CD8-positive, alpha-beta memory T cell (primary cell): ENCODE data around the gene CLPTM1L. TPM values are rescaled to one million over a fixed set of nuclear protein-coding genes. Genes with fewer than 3 reads are reported as not detected.
A peak's percentile ranks its signal among the peaks of the same experiment; 100 is the strongest.

ENCODE experiments used
- CTCF ChIA-PET: fragments of 350-600 bp; sonication (Branson Sonifier 250); formaldehyde crosslinking; loops from one replicate; lab custom pipeline; 2021; ENCODE audit warnings: antibody characterized with exemption; lab: Charles Lee
- POLR2A ChIA-PET: fragments of 350-600 bp; sonication (Branson Sonifier 250); formaldehyde crosslinking; loops from one replicate; lab custom pipeline; 2021; ENCODE audit warnings: antibody characterized with exemption; lab: Charles Lee
- DNase-seq, 5 donors: peaks; one replicate each; pipeline versions ENCODE4 v3.0.0 to v3.0.0-alpha.2; 2020 to 2022; ENCODE audit warnings: mixed read lengths in 1 of 5
- H3K27ac ChIP-seq: one replicate; pipeline ENCODE4 v1.7.0; 2013; ENCODE audit warnings: low read depth, mild to moderate bottlenecking, low read length, moderate library complexity
- H3K27me3 ChIP-seq: 2 replicates; pipeline ENCODE4 v1.7.0; 2013; ENCODE audit warnings: low read length, mild to moderate bottlenecking; ENCODE audit not compliant: insufficient read depth, poor library complexity, severe bottlenecking
- H3K36me3 ChIP-seq: 2 replicates; pipeline ENCODE4 v1.7.0; 2013; ENCODE audit warnings: mild to moderate bottlenecking, low read length, moderate library complexity; ENCODE audit not compliant: insufficient read depth
- H3K4me1 ChIP-seq: 2 replicates; pipeline ENCODE4 v1.7.0; 2013; ENCODE audit warnings: mild to moderate bottlenecking, low read length, moderate library complexity; ENCODE audit not compliant: insufficient read depth
- H3K4me3 ChIP-seq: 2 replicates; pipeline ENCODE4 v1.7.0; 2013; ENCODE audit warnings: mild to moderate bottlenecking, low read length
- H3K9me3 ChIP-seq: 2 replicates; pipeline ENCODE4 v1.7.0; 2013; ENCODE audit warnings: mild to moderate bottlenecking, low read length
- H3K27ac Mint-ChIP-seq, 8 donors: one replicate each; pipeline ENCODE4 v1.8.0; 2020 to 2021; ENCODE audit warnings: mixed read lengths in 8 of 8, mild to moderate bottlenecking in 6 of 8, inconsistent platforms in 3 of 8, moderate library complexity in 3 of 8
- H3K27me3 Mint-ChIP-seq, 2 donors: one replicate each; pipeline ENCODE4 v1.8.0; 2020 to 2021; ENCODE audit warnings: mixed read lengths in 2 of 2, mild to moderate bottlenecking in 1 of 2, moderate library complexity in 1 of 2
- H3K36me3 Mint-ChIP-seq, 3 donors: one replicate each; pipeline ENCODE4 v1.8.0; 2020 to 2021; ENCODE audit warnings: mixed read lengths in 3 of 3, inconsistent platforms in 1 of 3, mild to moderate bottlenecking in 1 of 3
- H3K4me1 Mint-ChIP-seq, 3 donors: one replicate each; pipeline ENCODE4 v1.8.0; 2020 to 2021; ENCODE audit warnings: mixed read lengths in 3 of 3, inconsistent platforms in 1 of 3, mild to moderate bottlenecking in 1 of 3
- H3K4me3 Mint-ChIP-seq, 7 donors: one replicate each; pipeline ENCODE4 v1.8.0; 2020 to 2021; ENCODE audit warnings: mixed read lengths in 7 of 7, mild to moderate bottlenecking in 6 of 7, moderate library complexity in 4 of 7, inconsistent platforms in 2 of 7
- H3K9me3 Mint-ChIP-seq, 5 donors: one replicate each; pipeline ENCODE4 v1.8.0; 2020 to 2022; ENCODE audit warnings: mixed read lengths in 5 of 5, mild to moderate bottlenecking in 3 of 5, moderate library complexity in 2 of 5, inconsistent platforms in 1 of 5
- polyA plus RNA-seq: library from polyadenylated mRNA; unstranded; fragments of 300-500 nt; fragmentation: Illumina TruSeq; gene quantifications from one replicate; pipeline ENCODE4 v1.2.3, GENCODE V29; 2021
- total RNA-seq, 2 experiments: library from RNA; stranded (reverse); gene quantifications; one replicate each; pipeline ENCODE4 v1.2.3, GENCODE V29; 2021

CLPTM1L gene
- total and polyA plus RNA-seq, 3 experiments from 2014 or later, result 68.1 to 110 (median 109) TPM

GRCh38 chr5:1324301-1324700, 20.6 kb downstream of the CLPTM1L start:
- Histone ChIP-seq H3K36me3 (peaks cover 10% of the 10 kb centered on the region), H3K9me3 (no peaks in the 10 kb centered on the region), H3K27ac (no peak overlapping the region), H3K4me1 (no peaks in the 10 kb centered on the region), H3K27me3 (no peaks in the 10 kb centered on the region), H3K4me3 (no peak overlapping the region)
- Mint-ChIP-seq H3K27me3 (no peaks in the 10 kb centered on the region), H3K36me3 (peaks cover 5 to 77% (median 16%) of the 10 kb centered on the region in 3 donors), H3K4me3 (no peak overlapping the region), H3K27ac (no peak overlapping the region), H3K9me3 (no peaks in the 10 kb centered on the region), H3K4me1 (peaks cover 6 to 15% (median 7%) of the 10 kb centered on the region in 3 donors)
- no peak for DNase-seq
- ChIA-PET CTCF (interaction anchor here (0.9 kb wide), 1 partner anchor 56 kb away, joined by 3 read pairs; no protein-coding TSS in a partner anchor), POLR2A (no interaction called here)

GRCh38 chr5:1323803-1324173, 21.1 kb downstream of the CLPTM1L start:
- peaks cover 5 to 13% (median 7%) of the 10 kb centered on the region in 3 donors for H3K4me1 Mint-ChIP-seq
- ChIA-PET POLR2A (no interaction called here), CTCF (interaction anchor here (0.9 kb wide), 1 partner anchor 56 kb away, joined by 3 read pairs; no protein-coding TSS in a partner anchor)
- Histone ChIP-seq H3K27me3 (no peaks in the 10 kb centered on the region), H3K4me1 (no peaks in the 10 kb centered on the region), H3K4me3 (no peak overlapping the region), H3K9me3 (no peaks in the 10 kb centered on the region), H3K27ac (no peak overlapping the region), H3K36me3 (peaks cover 10% of the 10 kb centered on the region)
- H3K9me3 Mint-ChIP-seq, result no peaks in the 10 kb centered on the region
- H3K27me3 Mint-ChIP-seq, result no peaks in the 10 kb centered on the region
- peak in 1 of 5 donors; percentile 31 for DNase-seq
- H3K36me3 Mint-ChIP-seq, result peaks cover 5 to 82% (median 16%) of the 10 kb centered on the region in 3 donors
- H3K27ac Mint-ChIP-seq, result no peak overlapping the region
- no peak overlapping the region for H3K4me3 Mint-ChIP-seq

GRCh38 chr5:1322955-1323802, 21.7 kb downstream of the CLPTM1L start:
- H3K4me1 ChIP-seq, result no peaks in the 10 kb centered on the region
- no peaks in the 10 kb centered on the region for H3K9me3 Mint-ChIP-seq
- H3K27ac ChIP-seq, result no peak overlapping the region
- no peaks in the 10 kb centered on the region for H3K9me3 ChIP-seq
- peaks cover 5 to 83% (median 13%) of the 10 kb centered on the region in 3 donors for H3K36me3 Mint-ChIP-seq
- no peaks in the 10 kb centered on the region for H3K27me3 Mint-ChIP-seq
- DNase-seq, result peak in 1 of 5 donors; percentile 43
- H3K36me3 ChIP-seq, result peaks cover 12% of the 10 kb centered on the region
- ChIA-PET CTCF (interaction anchor here (0.9 kb wide), 1 partner anchor 57 kb away, joined by 3 read pairs; no protein-coding TSS in a partner anchor), POLR2A (no interaction called here)
- peaks cover 0 to 7% (median 2%) of the 10 kb centered on the region in 3 donors for H3K4me1 Mint-ChIP-seq
- no peaks in the 10 kb centered on the region for H3K27me3 ChIP-seq
- H3K27ac Mint-ChIP-seq, result no peak overlapping the region
- H3K4me3 ChIP-seq, result no peak overlapping the region
- H3K4me3 Mint-ChIP-seq, result no peak overlapping the region

GRCh38 chr5:1322036-1322900, 22.6 kb downstream of the CLPTM1L start:
- no peaks in the 10 kb centered on the region for H3K9me3 ChIP-seq
- POLR2A ChIA-PET, result no interaction called here
- no peaks in the 10 kb centered on the region for H3K27me3 ChIP-seq
- H3K36me3 Mint-ChIP-seq, result peaks cover 5 to 89% (median 13%) of the 10 kb centered on the region in 3 donors
- CTCF ChIA-PET, result interaction anchor here (0.9 kb wide), 1 partner anchor 21 kb away, joined by 3 read pairs; no protein-coding TSS in a partner anchor
- no peaks in the 10 kb centered on the region for H3K9me3 Mint-ChIP-seq
- H3K27ac ChIP-seq, result no peak overlapping the region
- peaks cover 4 to 10% (median 4%) of the 10 kb centered on the region in 3 donors for H3K4me1 Mint-ChIP-seq
- peaks cover 13% of the 10 kb centered on the region for H3K36me3 ChIP-seq
- peaks cover 3% of the 10 kb centered on the region for H3K4me1 ChIP-seq
- no peaks in the 10 kb centered on the region for H3K27me3 Mint-ChIP-seq
- H3K27ac Mint-ChIP-seq, result peak overlapping the region in 1 of 8 donors; percentile 6
- H3K4me3 ChIP-seq, result no peak overlapping the region
- peak in 1 of 5 donors; percentile 25 for DNase-seq
- H3K4me3 Mint-ChIP-seq, result no peak overlapping the region

GRCh38 chr5:1321576-1321975, 23.3 kb downstream of the CLPTM1L start:
- peak in 1 of 5 donors; percentile 36 for DNase-seq
- H3K4me1 ChIP-seq, result peaks cover 10% of the 10 kb centered on the region
- no peaks in the 10 kb centered on the region for H3K27me3 Mint-ChIP-seq
- ChIA-PET CTCF (interaction anchor here (0.9 kb wide), 1 partner anchor 22 kb away, joined by 3 read pairs; no protein-coding TSS in a partner anchor), POLR2A (no interaction called here)
- no peak overlapping the region for H3K27ac ChIP-seq
- H3K27me3 ChIP-seq, result no peaks in the 10 kb centered on the region
- no peaks in the 10 kb centered on the region for H3K9me3 ChIP-seq
- H3K4me3 ChIP-seq, result no peak overlapping the region
- H3K27ac Mint-ChIP-seq, result no peak overlapping the region
- peaks cover 5 to 87% (median 13%) of the 10 kb centered on the region in 3 donors for H3K36me3 Mint-ChIP-seq
- no peaks in the 10 kb centered on the region for H3K9me3 Mint-ChIP-seq
- H3K36me3 ChIP-seq, result peaks cover 13% of the 10 kb centered on the region
- H3K4me1 Mint-ChIP-seq, result peaks cover 9 to 17% (median 11%) of the 10 kb centered on the region in 3 donors
- no peak overlapping the region for H3K4me3 Mint-ChIP-seq

- peaks cover 19% of the 10 kb centered on the region for H3K4me1 ChIP-seq
- CTCF ChIA-PET, result no interaction called here
- peaks cover 13% of the 10 kb centered on the region for H3K36me3 ChIP-seq
- H3K4me3 Mint-ChIP-seq, result no peak overlapping the region
- H3K27ac Mint-ChIP-seq, result no peak overlapping the region
- peaks cover 5 to 78% (median 8%) of the 10 kb centered on the region in 3 donors for H3K36me3 Mint-ChIP-seq
- no peaks in the 10 kb centered on the region for H3K27me3 ChIP-seq
- peaks cover 18 to 20% (median 20%) of the 10 kb centered on the region in 3 donors for H3K4me1 Mint-ChIP-seq
- no peaks in the 10 kb centered on the region for H3K27me3 Mint-ChIP-seq
- no peak overlapping the region for H3K4me3 ChIP-seq
- no peak overlapping the region for H3K27ac ChIP-seq
- POLR2A ChIA-PET, result no interaction called here
- H3K9me3 ChIP-seq, result no peaks in the 10 kb centered on the region
- no peaks in the 10 kb centered on the region for H3K9me3 Mint-ChIP-seq
- DNase-seq, result no peak
These were observed 24.2 kb downstream of the CLPTM1L start for GRCh38 chr5:1320436-1321344.
